Stimulated activated CD8-positive, alpha-beta memory T cell treated with anti-CD3 and anti-CD28 coated beads, Interleukin-15, amount 100 ng/mL, for 48 hours (primary cell): Measurements from ENCODE around the gene JPH4.

Experiments
- DNase-seq, 2 donors: peaks; one replicate each; pipeline ENCODE4 v3.0.0-alpha.2; 2020; ENCODE audit warnings: low read depth in 2 of 2

The JPH4 gene

GRCh38 chr14:23563473-23564180, 15.0 kb downstream of the JPH4 start:
- no peak for DNase-seq

GRCh38 chr14:23562822-23563472, 15.6 kb downstream of the JPH4 start:
- DNase-seq, result no peak

- DNase-seq, result no peak
These were observed 16.4 kb downstream of the JPH4 start for GRCh38 chr14:23561873-23562821.

GRCh38 chr14:23561259-23561658, 17.3 kb downstream of the JPH4 start:
- no peak for DNase-seq

GRCh38 chr14:23559926-23560520, 18.6 kb downstream of the JPH4 start:
- DNase-seq, result no peak

GRCh38 chr14:23559010-23559925, 19.3 kb downstream of the JPH4 start:
- DNase-seq, result peak; percentile 45 to 52

- DNase-seq, result no peak
These were observed 20.1 kb downstream of the JPH4 start for GRCh38 chr14:23558346-23559009.

- no peak for DNase-seq
These were observed 20.6 kb downstream of the JPH4 start for GRCh38 chr14:23557946-23558345.

GRCh38 chr14:23557521-23557920, 21.1 kb downstream of the JPH4 start:
- no peak for DNase-seq

GRCh38 chr14:23556700-23557440, 21.7 kb downstream of the JPH4 start:
- no peak for DNase-seq

- DNase-seq, result peak; percentile 87 to 90
These were observed 22.5 kb downstream of the JPH4 start, which contains the start of gene THTPA for GRCh38 chr14:23555882-23556699. Gene THTPA, plus strand, starts transcription at chr14:23556271. Its CDS starts 487 bp downstream, at chr14:23556758.

- DNase-seq, result no peak
These were observed 23.1 kb downstream of the JPH4 start for GRCh38 chr14:23555533-23555881.

GRCh38 chr14:23551266-23552028, 27.1 kb downstream of the JPH4 start, which contains the start of gene ZFHX2:
Gene ZFHX2, minus strand, starts transcription at chr14:23551765. Its CDS starts 16,440 bp downstream, at chr14:23535325.
- peak; percentile 73 to 74 for DNase-seq

GRCh38 chr14:23550812-23551265, 27.8 kb downstream of the JPH4 start:
- DNase-seq, result no peak

- no peak for DNase-seq
These were observed 28.3 kb downstream of the JPH4 start for GRCh38 chr14:23550131-23550811.

GRCh38 chr14:23548351-23549318, 30.0 kb downstream of the JPH4 start:
- no peak for DNase-seq
